SK-N-SH treated with all-trans-retinoic acid at 6 μM for 48 hours (cell line): ENCODE data around the gene POLR2E.
A peak's percentile ranks its signal among the peaks of the same experiment; 100 is the strongest.

Experiments
- ATAC-seq: fragments of 200-7000 bp; cut with Tn5 transposase; 3 replicates; pipeline ENCODE4 v1.9.1; 2020; ENCODE audit warnings: mild to moderate bottlenecking, moderate library complexity
- BACH2 ChIP-seq: fragments of 250-450 bp; sonication (Bioruptor Pico); IDR thresholded peaks from 2 replicates; pipeline ENCODE4 v1.9.0; 2021; ENCODE audit warnings: mild to moderate bottlenecking, borderline replicate concordance
- CREB5 ChIP-seq: fragments of 250-450 bp; sonication (Bioruptor Pico); IDR thresholded peaks from 2 replicates; pipeline ENCODE4 v1.5.1; 2020; ENCODE audit warnings: low read depth, mild to moderate bottlenecking, moderate library complexity
- CSDC2 ChIP-seq: fragments of 250-450 bp; sonication (Bioruptor Pico); IDR thresholded peaks from 2 replicates; pipeline ENCODE4 v1.5.0; 2020; ENCODE audit warnings: mild to moderate bottlenecking, moderate library complexity
- CSRNP3 ChIP-seq: fragments of 250-450 bp; sonication (Bioruptor Pico); IDR thresholded peaks from 2 replicates; pipeline ENCODE4 v1.5.1; 2021; ENCODE audit warnings: mild to moderate bottlenecking, moderate library complexity
- ESRRG ChIP-seq: fragments of 250-450 bp; sonication (Bioruptor Pico); IDR thresholded peaks from 2 replicates; pipeline ENCODE4 v1.6.1; 2021; ENCODE audit warnings: mild to moderate bottlenecking
- GLIS3 ChIP-seq: fragments of 250-450 bp; sonication (Bioruptor Pico); IDR thresholded peaks from 2 replicates; pipeline ENCODE4 v1.5.0; 2020; ENCODE audit warnings: mild to moderate bottlenecking, moderate library complexity
- ISL1 ChIP-seq: fragments of 250-450 bp; sonication (Bioruptor Pico); IDR thresholded peaks from 2 replicates; pipeline ENCODE4 v2.1.2; 2022; ENCODE audit warnings: mild to moderate bottlenecking, moderate library complexity
- OSR1 ChIP-seq: fragments of 250-450 bp; sonication (Bioruptor Pico); IDR thresholded peaks from 2 replicates; pipeline ENCODE4 v1.8.0; 2022; ENCODE audit warnings: moderate library complexity, mild to moderate bottlenecking, inconsistent platforms
- PATZ1 ChIP-seq: fragments of 250-450 bp; sonication (Bioruptor Pico); IDR thresholded peaks from 2 replicates; pipeline ENCODE4 v1.8.0; 2020; ENCODE audit warnings: mild to moderate bottlenecking, moderate library complexity, borderline replicate concordance
- POU6F1 ChIP-seq: fragments of 250-450 bp; sonication (Bioruptor Pico); IDR thresholded peaks from 2 replicates; pipeline ENCODE4 v1.8.0; 2021; ENCODE audit warnings: low read depth, mild to moderate bottlenecking, moderate library complexity, borderline replicate concordance
- PPARA ChIP-seq: fragments of 250-450 bp; sonication (Bioruptor Pico); IDR thresholded peaks from 2 replicates; pipeline ENCODE4 v1.5.0; 2020; ENCODE audit warnings: mild to moderate bottlenecking, borderline replicate concordance
- RARB ChIP-seq: fragments of 250-450 bp; sonication (Bioruptor Pico); IDR thresholded peaks from 2 replicates; pipeline ENCODE4 v1.8.0; 2021; ENCODE audit warnings: mild to moderate bottlenecking, moderate library complexity
- SNAI2 ChIP-seq: fragments of 250-450 bp; sonication (Bioruptor Pico); IDR thresholded peaks from 2 replicates; pipeline ENCODE4 v1.5.0; 2020; ENCODE audit warnings: mild to moderate bottlenecking, moderate library complexity
- TCF4 ChIP-seq: fragments of 250-450 bp; sonication (Bioruptor Pico); IDR thresholded peaks from 2 replicates; pipeline ENCODE4 v1.8.0; 2021; ENCODE audit warnings: mild to moderate bottlenecking, moderate library complexity, borderline replicate concordance
- TOX ChIP-seq: fragments of 250-450 bp; sonication (Bioruptor Pico); IDR thresholded peaks from 2 replicates; pipeline ENCODE4 v1.8.0; 2021; ENCODE audit warnings: mild to moderate bottlenecking, moderate library complexity, borderline replicate concordance
- ZC3H10 ChIP-seq: fragments of 250-450 bp; sonication (Bioruptor Pico); IDR thresholded peaks from 2 replicates; pipeline ENCODE4 v1.5.1; 2021; ENCODE audit warnings: mild to moderate bottlenecking, moderate library complexity
- ZFP3 ChIP-seq: fragments of 250-450 bp; sonication (Bioruptor Pico); IDR thresholded peaks from 2 replicates; pipeline ENCODE4 v1.5.0; 2020; ENCODE audit warnings: mild to moderate bottlenecking, moderate library complexity
- ZFP30 ChIP-seq: fragments of 450-650 bp; formaldehyde crosslinking; IDR thresholded peaks from 2 replicates; pipeline ENCODE4 v1.5.0; 2022; ENCODE audit warnings: mild to moderate bottlenecking, moderate library complexity
- ZNF565 ChIP-seq: fragments of 450-650 bp; formaldehyde crosslinking; conservative IDR thresholded peaks from 2 replicates; pipeline ENCODE4 v1.5.0; 2020; ENCODE audit warnings: low read depth, mild to moderate bottlenecking, moderate library complexity
- ZNF70 ChIP-seq: fragments of 450-650 bp; formaldehyde crosslinking; IDR thresholded peaks from 2 replicates; pipeline ENCODE4 v1.5.0; 2020; ENCODE audit warnings: mild to moderate bottlenecking, moderate library complexity
- ZNF8 ChIP-seq: fragments of 450-650 bp; formaldehyde crosslinking; IDR thresholded peaks from 2 replicates; pipeline ENCODE4 v1.5.0; 2020; ENCODE audit warnings: mild to moderate bottlenecking, moderate library complexity

Gene POLR2E

DNA sequence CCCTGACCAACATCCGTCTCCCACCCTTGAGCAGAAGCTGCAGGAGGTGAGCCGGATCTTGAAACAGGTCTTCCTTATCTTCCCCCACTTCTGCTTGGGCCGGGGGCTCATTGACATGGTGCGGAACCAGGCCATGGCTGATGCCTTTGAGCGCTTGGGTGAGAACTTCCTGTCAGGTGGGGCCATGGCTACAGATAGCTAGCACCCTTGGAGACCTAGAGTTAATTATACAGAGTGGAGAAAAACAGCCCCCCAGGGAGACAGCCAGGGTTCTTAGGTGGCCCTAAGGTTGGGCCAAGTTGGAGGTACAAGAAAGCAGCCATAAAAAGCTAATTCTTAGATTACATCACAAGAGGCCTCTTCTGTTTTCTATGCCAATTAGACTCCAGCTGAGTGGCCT lies 37.1 kb downstream of the POLR2E start:
- ATAC-seq, result no peak
- TF ChIP-seq ZNF8 (CRISPR knock-in tag) (no peak), PATZ1 (CRISPR knock-in tag) (no peak), ZNF565 (CRISPR knock-in tag) (no peak), ZC3H10 (CRISPR knock-in tag) (no peak), SNAI2 (CRISPR knock-in tag) (no peak), OSR1 (CRISPR knock-in tag) (no peak), ZNF70 (no peak), ESRRG (CRISPR knock-in tag) (no peak), ISL1 (no peak), TOX (CRISPR knock-in tag) (no peak), GLIS3 (CRISPR knock-in tag) (no peak)
- TF ChIP-seq, all 23 proteins: peak for 0

GRCh38 chr19:1057176-1057855 lies 37.9 kb downstream of the POLR2E start:
- TF ChIP-seq GLIS3 (CRISPR knock-in tag), result no peak
- no peak for TF ChIP-seq CSRNP3
- TF ChIP-seq ZFP3 (CRISPR knock-in tag), result no peak
- no peak for TF ChIP-seq RARB
- no peak for TF ChIP-seq TOX (CRISPR knock-in tag)
- no peak for TF ChIP-seq ZNF565 (CRISPR knock-in tag)
- no peak for TF ChIP-seq CSDC2
- TF ChIP-seq OSR1 (CRISPR knock-in tag), result no peak
- no peak for TF ChIP-seq POU6F1 (CRISPR knock-in tag)
- no peak for TF ChIP-seq TCF4 (CRISPR knock-in tag)
- TF ChIP-seq BACH2, result no peak
- TF ChIP-seq PATZ1 (CRISPR knock-in tag), result no peak
- no peak for TF ChIP-seq SNAI2 (CRISPR knock-in tag)
- no peak for TF ChIP-seq PPARA (CRISPR knock-in tag)
- TF ChIP-seq ZFP30 (CRISPR knock-in tag), result no peak
- TF ChIP-seq ZNF70, result no peak
- no peak for TF ChIP-seq ZNF8 (CRISPR knock-in tag)
- no peak for TF ChIP-seq ESRRG (CRISPR knock-in tag)
- TF ChIP-seq ZC3H10 (CRISPR knock-in tag), result no peak
- 0 out of 3 replicates have a peak, but pooled peaks have one; percentile 21 for ATAC-seq

- no peak for ATAC-seq
- TF ChIP-seq PATZ1 (CRISPR knock-in tag) (no peak), CREB5 (CRISPR knock-in tag) (no peak), ZNF70 (no peak), ZC3H10 (CRISPR knock-in tag) (no peak), BACH2 (no peak), ISL1 (no peak), CSDC2 (no peak)
- TF ChIP-seq, all 23 proteins: peak for 0
Measured at GRCh38 chr19:1055886-1056620, 39.1 kb downstream of the POLR2E start.
